IMR-90 (cell line): ENCODE results near the gene PRLR. TPM values are rescaled to one million over a fixed set of nuclear protein-coding genes. Genes with fewer than 3 reads are reported as not detected.

Source experiments
- ATAC-seq: fragments of 200-7000 bp; cut with Tn5 transposase; 2 replicates; pipeline ENCODE4 v1.9.1; 2020; ENCODE audit warnings: low read depth, mild to moderate bottlenecking, moderate library complexity
- BruUV-seq: library from RNA; stranded (reverse); fragments of 400-500 nt; replicated peaks from 2 replicates; lab custom pipeline; 2021; lab: Mats Ljungman, UMichigan
- CTCF ChIA-PET: fragments of 300-600 bp; formaldehyde crosslinking; extraction: SDS; loops from one replicate; lab custom pipeline; 2021; ENCODE audit warnings: antibody characterized with exemption; lab: Yijun Ruan, JAX
- POLR2A ChIA-PET: fragments of 300-600 bp; sonication (Branson Sonifier 250); formaldehyde crosslinking; loops from one replicate; lab custom pipeline; 2022; ENCODE audit warnings: antibody characterized with exemption; ENCODE audit not compliant: unreplicated experiment; lab: Charles Lee
- DNase-seq: peaks from one replicate; pipeline ENCODE4 v3.0.0; 2013
- H2AFZ ChIP-seq: replicated peaks from 2 replicates; pipeline ENCODE3; 2013; ENCODE audit warnings: low read length, mild to moderate bottlenecking; ENCODE audit not compliant: poor library complexity
- H2AK5ac ChIP-seq: 2 replicates; pipeline ENCODE4 v1.6.1; 2013; ENCODE audit warnings: low read depth, low read length, inconsistent platforms
- H2AK9ac ChIP-seq: replicated peaks from 2 replicates; pipeline ENCODE3; 2013; ENCODE audit warnings: mild to moderate bottlenecking, low read depth, low read length, moderate library complexity; ENCODE audit not compliant: poor library complexity
- H2BK120ac ChIP-seq: 2 replicates; pipeline ENCODE4 v1.6.1; 2013; ENCODE audit warnings: low read depth, low read length, inconsistent platforms
- H2BK15ac ChIP-seq: 3 replicates; pipeline ENCODE4 v1.6.1; 2013; ENCODE audit warnings: low read depth, low read length, inconsistent platforms
- H2BK20ac ChIP-seq: 2 replicates; pipeline ENCODE4 v1.6.1; 2013; ENCODE audit warnings: low read depth, mild to moderate bottlenecking, inconsistent platforms, low read length, moderate library complexity
- H2BK5ac ChIP-seq: 2 replicates; pipeline ENCODE4 v1.6.1; 2013; ENCODE audit warnings: mild to moderate bottlenecking, low read depth, low read length, inconsistent platforms; ENCODE audit not compliant: poor library complexity, severe bottlenecking
- H3K14ac ChIP-seq: replicated peaks from 2 replicates; pipeline ENCODE4 v1.6.1; 2013; ENCODE audit warnings: low read depth, low read length, inconsistent platforms
- H3K18ac ChIP-seq: 2 replicates; pipeline ENCODE4 v1.6.1; 2013; ENCODE audit warnings: low read depth, low read length, control low read depth
- H3K23ac ChIP-seq: 2 replicates; pipeline ENCODE4 v1.6.1; 2013; ENCODE audit warnings: low read depth, low read length, inconsistent platforms
- H3K27ac ChIP-seq: 2 replicates; pipeline ENCODE4 v1.5.1; 2013; ENCODE audit warnings: mild to moderate bottlenecking, control low read depth, low read length; ENCODE audit not compliant: insufficient read depth
- H3K27me3 ChIP-seq: 2 replicates; pipeline ENCODE4 v1.6.1; 2013; ENCODE audit warnings: low read length; ENCODE audit not compliant: control insufficient read depth, insufficient read depth
- H3K36me3 ChIP-seq: 2 replicates; pipeline ENCODE4 v1.6.1; 2013; ENCODE audit warnings: low read length, mixed read lengths; ENCODE audit not compliant: control insufficient read depth, insufficient read depth
- H3K4ac ChIP-seq: 2 replicates; pipeline ENCODE4 v1.6.1; 2013; ENCODE audit warnings: low read depth, low read length, inconsistent platforms
- H3K4me1 ChIP-seq: 2 replicates; pipeline ENCODE4 v1.6.1; 2013; ENCODE audit warnings: low read length, mixed read lengths; ENCODE audit not compliant: control insufficient read depth, insufficient read depth
- H3K4me2 ChIP-seq: 2 replicates; pipeline ENCODE4 v1.6.1; 2013; ENCODE audit warnings: low read depth, mild to moderate bottlenecking, control low read depth, low read length, moderate library complexity
- H3K4me3 ChIP-seq: 2 replicates; pipeline ENCODE4 v1.5.1; 2013; ENCODE audit warnings: low read depth, mild to moderate bottlenecking, control low read depth, low read length, moderate library complexity; ENCODE audit not compliant: insufficient read depth
- H3K56ac ChIP-seq: 2 replicates; pipeline ENCODE4 v1.6.1; 2013; ENCODE audit warnings: low read length, inconsistent platforms; ENCODE audit not compliant: insufficient read depth; ENCODE audit errors: extremely low read depth
- H3K79me1 ChIP-seq, 2 experiments: 2 replicates each; pipeline ENCODE4 v1.6.1; 2013; ENCODE audit warnings: low read length in 2 of 2, inconsistent platforms in 1 of 2, low read depth in 1 of 2
- H3K9ac ChIP-seq: 2 replicates; pipeline ENCODE4 v1.6.1; 2013; ENCODE audit warnings: low read depth, low read length, control low read depth
- H3K9me1 ChIP-seq: 2 replicates; pipeline ENCODE4 v1.6.1; 2013; ENCODE audit warnings: low read length, inconsistent platforms; ENCODE audit not compliant: insufficient read depth
- H3K9me3 ChIP-seq: 2 replicates; pipeline ENCODE4 v1.6.1; 2013; ENCODE audit warnings: low read length; ENCODE audit not compliant: control insufficient read depth, insufficient read depth
- H4K20me1 ChIP-seq: 2 replicates; pipeline ENCODE4 v1.6.1; 2013; ENCODE audit warnings: low read length, inconsistent platforms; ENCODE audit not compliant: insufficient read depth
- H4K5ac ChIP-seq: 2 replicates; pipeline ENCODE4 v1.6.1; 2013; ENCODE audit warnings: mild to moderate bottlenecking, low read depth, low read length, control low read depth
- H4K8ac ChIP-seq, 2 experiments: 2 replicates each; pipeline ENCODE4 v1.6.1; 2013; ENCODE audit warnings: low read depth in 2 of 2, low read length in 2 of 2, control low read depth in 1 of 2, inconsistent platforms in 1 of 2
- H4K91ac ChIP-seq: 2 replicates; pipeline ENCODE4 v1.6.1; 2013; ENCODE audit warnings: low read depth, low read length, inconsistent platforms; ENCODE audit not compliant: insufficient read depth
- BHLHE40 ChIP-seq: fragments of 150-350 bp; IDR thresholded peaks from 2 replicates; pipeline ENCODE4 v1.6.1; 2016; ENCODE audit warnings: mild to moderate bottlenecking, low read depth, low read length
- CEBPB ChIP-seq: IDR thresholded peaks from 2 replicates; pipeline ENCODE4 v1.6.1; 2012; ENCODE audit warnings: low read depth, low read length, improper control_type of control experiment
- CHD1 ChIP-seq: IDR thresholded peaks from 2 replicates; pipeline ENCODE4 v1.6.1; 2012; ENCODE audit warnings: low read depth, low read length, improper control_type of control experiment
- FOS ChIP-seq: fragments of 150-350 bp; IDR thresholded peaks from 2 replicates; pipeline ENCODE4 v1.6.1; 2016; ENCODE audit warnings: low read depth, low read length
- MXI1 ChIP-seq: IDR thresholded peaks from 2 replicates; pipeline ENCODE4 v1.6.1; 2012; ENCODE audit warnings: low read depth, mild to moderate bottlenecking, low read length, moderate library complexity, borderline replicate concordance
- NFE2L2 ChIP-seq: fragments of 150-350 bp; IDR thresholded peaks from 2 replicates; pipeline ENCODE4 v1.6.1; 2016; ENCODE audit warnings: low read depth, mild to moderate bottlenecking, low read length
- RCOR1 ChIP-seq: IDR thresholded peaks from 2 replicates; pipeline ENCODE4 v1.6.1; 2012; ENCODE audit warnings: mild to moderate bottlenecking, low read length, improper control_type of control experiment; ENCODE audit not compliant: insufficient replicate concordance
- RFX5 ChIP-seq: IDR thresholded peaks from 2 replicates; pipeline ENCODE4 v1.8.0; 2012; ENCODE audit warnings: low read depth, mild to moderate bottlenecking, low read length, moderate library complexity
- WGBS, 2 experiments: methylation state at CpG; one replicate each; pipeline versions ENCODE4 v1.1.5 to v1.1.7; 2013; ENCODE audit warnings: missing lambda C conversion rate in 2 of 2; ENCODE audit not compliant: insufficient read length in 1 of 2; ENCODE audit errors: extremely low coverage in 2 of 2; 5-methylcytosine and 5-hydroxymethylcytosine counted together
- dilution Hi-C: fragments of 300-500 bp; cut with HindIII; formaldehyde crosslinking; loops from one replicate; pipeline ENCODE4 v1.14.3; 2018; ENCODE audit warnings: low sequenced_read_pairs; ENCODE audit not compliant: unreplicated experiment
- in situ Hi-C: fragments of 300-500 bp; cut with MboI; formaldehyde crosslinking; loops from 3 replicates; pipeline ENCODE4 v1.14.3; 2019; ENCODE audit warnings: low sequenced_read_pairs, inconsistent platforms, mixed read lengths
- intact Hi-C: fragments of 100-400 bp; cut with micrococcal nuclease; formaldehyde crosslinking; loops from 2 replicates; pipeline ENCODE4 v1.10.0; 2022
- polyA plus RNA-seq, 3 experiments: library from polyadenylated mRNA; depleted of rRNA; stranded (reverse); fragments of >200 nt; gene quantifications; 2 replicates each; pipeline ENCODE4 v1.2.3, GENCODE V29; 2012; ENCODE audit warnings: low replicate concordance in 1 of 3
- total RNA-seq: library from RNA; depleted of rRNA; stranded (reverse); fragments of >200 nt; gene quantifications from 2 replicates; pipeline ENCODE4 v1.2.3, GENCODE V29; 2012
- TF ChIP-seq, protein P1 (sequence below): fragments of 150-350 bp; IDR thresholded peaks from 2 replicates; pipeline ENCODE4 v1.6.1; 2016; ENCODE audit warnings: low read depth, mild to moderate bottlenecking, low read length, moderate library complexity, borderline replicate concordance
- TF ChIP-seq, protein P2 (sequence below): conservative IDR thresholded peaks from 2 replicates; pipeline ENCODE4 v1.5.1; 2012; ENCODE audit warnings: mild to moderate bottlenecking, low read depth, low read length, improper control_type of control experiment

PRLR gene
- total and polyA plus RNA-seq, 2 of the 4 experiments (the other 2 are of a cell fraction): 0.24 to 0.54 TPM

DNA sequence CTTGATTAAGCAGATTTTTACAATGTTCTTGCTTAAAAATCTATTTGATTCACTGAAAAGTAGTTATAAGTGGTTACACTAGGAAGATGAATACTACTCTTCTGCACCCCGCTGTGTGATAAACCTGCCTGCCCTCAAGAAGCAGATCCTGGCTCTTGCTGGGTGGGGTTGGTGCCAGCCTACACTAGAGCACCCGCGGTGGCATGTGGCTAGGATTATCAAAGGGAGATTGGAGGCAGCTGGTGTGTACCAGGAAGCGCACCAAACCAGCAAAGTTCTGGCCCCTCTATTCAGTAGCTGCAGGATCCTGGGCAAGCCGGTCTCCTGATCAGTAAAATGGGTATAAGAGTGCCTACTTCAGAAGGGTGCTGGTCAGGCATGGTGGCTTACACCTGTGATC is 43.5 kb downstream of the PRLR start:
- in situ Hi-C loops: no loop called here
- H2AK9ac ChIP-seq: no peak overlapping the region
- CTCF ChIA-PET: no interaction called here

More for the DNA sequence above, 43.5 kb downstream of the PRLR start:
- no peak overlapping the region for H3K4ac ChIP-seq
- H3K23ac ChIP-seq: no peak overlapping the region
- H2BK20ac ChIP-seq: no peak overlapping the region
- intact Hi-C loops: no loop called here
- H3K4me1 ChIP-seq: no peaks in the 10 kb centered on the region
- no peak overlapping the region for H3K4me2 ChIP-seq
- no peak overlapping the region for H3K18ac ChIP-seq
- no peak overlapping the region for H2AK5ac ChIP-seq
- no peak overlapping the region for H4K5ac ChIP-seq
- H4K91ac ChIP-seq: no peak overlapping the region
- H2BK5ac ChIP-seq: no peak overlapping the region
- no peaks in the 10 kb centered on the region for H3K79me1 ChIP-seq
- H3K9me3 ChIP-seq: no peaks in the 10 kb centered on the region
- no peaks in the 10 kb centered on the region for H4K20me1 ChIP-seq
- H2BK15ac ChIP-seq: no peak overlapping the region
- ATAC-seq (no peak), DNase-seq (no peak)
- no peaks in the 10 kb centered on the region for H3K36me3 ChIP-seq
- no peak overlapping the region for H2BK120ac ChIP-seq
- 90% methylated on average over 2 of the region's 5 CpGs; no CpG with 5 or more reads in 1 of the 2 experiments for WGBS, 2 experiments
- peaks cover 31% of the 10 kb centered on the region for H3K27me3 ChIP-seq
- POLR2A ChIA-PET: no interaction called here
- no peak overlapping the region for H3K4me3 ChIP-seq
- H3K56ac ChIP-seq: no peak overlapping the region
- H3K27ac ChIP-seq: no peak overlapping the region
- no peak overlapping the region for H2AFZ ChIP-seq
- BruUV-seq: no TSS peak
- no peak overlapping the region for H3K9ac ChIP-seq
- no peak overlapping the region for H4K8ac ChIP-seq
- H3K14ac ChIP-seq: no peak overlapping the region
- no peaks in the 10 kb centered on the region for H3K9me1 ChIP-seq
- no peak for TF ChIP-seq CHD1
- no peak for TF ChIP-seq MXI1
- TF ChIP-seq RCOR1: no peak
- TF ChIP-seq, protein P1, sequence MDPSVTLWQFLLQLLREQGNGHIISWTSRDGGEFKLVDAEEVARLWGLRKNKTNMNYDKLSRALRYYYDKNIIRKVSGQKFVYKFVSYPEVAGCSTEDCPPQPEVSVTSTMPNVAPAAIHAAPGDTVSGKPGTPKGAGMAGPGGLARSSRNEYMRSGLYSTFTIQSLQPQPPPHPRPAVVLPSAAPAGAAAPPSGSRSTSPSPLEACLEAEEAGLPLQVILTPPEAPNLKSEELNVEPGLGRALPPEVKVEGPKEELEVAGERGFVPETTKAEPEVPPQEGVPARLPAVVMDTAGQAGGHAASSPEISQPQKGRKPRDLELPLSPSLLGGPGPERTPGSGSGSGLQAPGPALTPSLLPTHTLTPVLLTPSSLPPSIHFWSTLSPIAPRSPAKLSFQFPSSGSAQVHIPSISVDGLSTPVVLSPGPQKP: no peak
- TF ChIP-seq NFE2L2: no peak
- TF ChIP-seq BHLHE40: no peak
- TF ChIP-seq FOS: no peak
- TF ChIP-seq CEBPB: no peak
- TF ChIP-seq, protein P2, sequence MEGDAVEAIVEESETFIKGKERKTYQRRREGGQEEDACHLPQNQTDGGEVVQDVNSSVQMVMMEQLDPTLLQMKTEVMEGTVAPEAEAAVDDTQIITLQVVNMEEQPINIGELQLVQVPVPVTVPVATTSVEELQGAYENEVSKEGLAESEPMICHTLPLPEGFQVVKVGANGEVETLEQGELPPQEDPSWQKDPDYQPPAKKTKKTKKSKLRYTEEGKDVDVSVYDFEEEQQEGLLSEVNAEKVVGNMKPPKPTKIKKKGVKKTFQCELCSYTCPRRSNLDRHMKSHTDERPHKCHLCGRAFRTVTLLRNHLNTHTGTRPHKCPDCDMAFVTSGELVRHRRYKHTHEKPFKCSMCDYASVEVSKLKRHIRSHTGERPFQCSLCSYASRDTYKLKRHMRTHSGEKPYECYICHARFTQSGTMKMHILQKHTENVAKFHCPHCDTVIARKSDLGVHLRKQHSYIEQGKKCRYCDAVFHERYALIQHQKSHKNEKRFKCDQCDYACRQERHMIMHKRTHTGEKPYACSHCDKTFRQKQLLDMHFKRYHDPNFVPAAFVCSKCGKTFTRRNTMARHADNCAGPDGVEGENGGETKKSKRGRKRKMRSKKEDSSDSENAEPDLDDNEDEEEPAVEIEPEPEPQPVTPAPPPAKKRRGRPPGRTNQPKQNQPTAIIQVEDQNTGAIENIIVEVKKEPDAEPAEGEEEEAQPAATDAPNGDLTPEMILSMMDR: no peak
- TF ChIP-seq RFX5: no peak
- dilution Hi-C loops: no loop called here
